SU-DHL-6 (cell line): ENCODE measurements around the gene EIF1AX.
"Not testable (repeated sequence)": the region's sequence is repeated elsewhere in the genome, so short reads cannot be mapped to it uniquely, and the experiment has no call there.

ENCODE experiments used
- EZH2phosphoT487 ChIP-seq: fragments of 200-600 bp; sonication (generic), shearing (Covaris generic); conservative IDR thresholded peaks from 2 replicates; pipeline ENCODE4 v1.6.1; 2018; ENCODE audit warnings: mild to moderate bottlenecking, antibody characterized with exemption, low read length, moderate library complexity, mixed read lengths
- TF ChIP-seq, protein P1 (sequence below): fragments of 200-600 bp; sonication (generic); IDR thresholded peaks from one replicate; pipeline ENCODE4 v1.5.1; 2017; ENCODE audit warnings: antibody characterized with exemption, mild to moderate bottlenecking, low read length, moderate library complexity; ENCODE audit not compliant: insufficient read depth, poor library complexity, severe bottlenecking

DNA sequence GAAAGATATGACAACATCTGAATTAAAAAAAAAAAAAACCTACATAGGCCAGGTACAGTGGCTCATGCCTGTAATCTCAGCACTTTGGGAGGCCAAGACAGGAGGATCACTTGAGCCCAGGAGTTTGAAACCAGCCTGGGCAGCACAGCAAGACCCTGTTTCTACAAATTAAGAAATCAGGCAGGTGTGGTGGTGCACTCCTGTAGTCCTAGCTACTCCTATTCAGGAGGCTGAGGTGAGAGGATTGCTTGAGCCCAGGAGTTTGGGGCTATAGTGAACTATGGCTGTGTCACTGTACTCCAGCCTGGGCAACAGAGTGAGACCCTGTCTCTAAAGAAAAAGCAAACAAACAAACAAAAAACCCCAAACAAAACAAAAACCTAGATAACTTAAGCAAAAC, 20.9 kb upstream of the EIF1AX start:
- TF ChIP-seq, protein P1, sequence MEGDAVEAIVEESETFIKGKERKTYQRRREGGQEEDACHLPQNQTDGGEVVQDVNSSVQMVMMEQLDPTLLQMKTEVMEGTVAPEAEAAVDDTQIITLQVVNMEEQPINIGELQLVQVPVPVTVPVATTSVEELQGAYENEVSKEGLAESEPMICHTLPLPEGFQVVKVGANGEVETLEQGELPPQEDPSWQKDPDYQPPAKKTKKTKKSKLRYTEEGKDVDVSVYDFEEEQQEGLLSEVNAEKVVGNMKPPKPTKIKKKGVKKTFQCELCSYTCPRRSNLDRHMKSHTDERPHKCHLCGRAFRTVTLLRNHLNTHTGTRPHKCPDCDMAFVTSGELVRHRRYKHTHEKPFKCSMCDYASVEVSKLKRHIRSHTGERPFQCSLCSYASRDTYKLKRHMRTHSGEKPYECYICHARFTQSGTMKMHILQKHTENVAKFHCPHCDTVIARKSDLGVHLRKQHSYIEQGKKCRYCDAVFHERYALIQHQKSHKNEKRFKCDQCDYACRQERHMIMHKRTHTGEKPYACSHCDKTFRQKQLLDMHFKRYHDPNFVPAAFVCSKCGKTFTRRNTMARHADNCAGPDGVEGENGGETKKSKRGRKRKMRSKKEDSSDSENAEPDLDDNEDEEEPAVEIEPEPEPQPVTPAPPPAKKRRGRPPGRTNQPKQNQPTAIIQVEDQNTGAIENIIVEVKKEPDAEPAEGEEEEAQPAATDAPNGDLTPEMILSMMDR, result not testable (repeated sequence)
- TF ChIP-seq EZH2phosphoT487, result not testable (repeated sequence)
